HepG2 (cell line): Measurements from ENCODE around the gene NKAIN4. TPM values are rescaled to one million over a fixed set of nuclear protein-coding genes. Genes with fewer than 3 reads are reported as not detected.

ENCODE experiments used
- ARNTL ChIP-seq: sonication (generic); formaldehyde crosslinking; IDR thresholded peaks from 2 replicates; pipeline ENCODE4 v1.4.0; 2020; ENCODE audit warnings: mild to moderate bottlenecking, missing genetic modification reagents
- ATF7-NPFF ChIP-seq: sonication (generic); formaldehyde crosslinking; IDR thresholded peaks from 2 replicates; pipeline ENCODE4 v1.8.1; 2023; ENCODE audit warnings: mild to moderate bottlenecking, low read depth, missing genetic modification reagents, moderate library complexity
- CEBPZ ChIP-seq: IDR thresholded peaks from 2 replicates; pipeline ENCODE4 v1.6.1; 2012; ENCODE audit warnings: low read length, improper control_type of control experiment
- FOXP1 ChIP-seq, 2 experiments: fragments of 450-650 bp in 1 of 2; IDR thresholded peaks; 2 replicates each; pipeline ENCODE4 v1.6.1; 2017 to 2018; ENCODE audit warnings: antibody characterized with exemption in 1 of 2
- ISL2 ChIP-seq: sonication (generic); formaldehyde crosslinking; IDR thresholded peaks from 2 replicates; pipeline ENCODE4 v1.5.0; 2020; ENCODE audit warnings: missing genetic modification reagents
- MLLT10 ChIP-seq: sonication (generic); formaldehyde crosslinking; IDR thresholded peaks from 2 replicates; pipeline ENCODE4 v1.4.0; 2020; ENCODE audit warnings: missing genetic modification reagents
- PHF20 ChIP-seq: sonication (generic); formaldehyde crosslinking; IDR thresholded peaks from 2 replicates; pipeline ENCODE4 v1.5.0; 2020; ENCODE audit warnings: mild to moderate bottlenecking, missing genetic modification reagents
- RFX3 ChIP-seq: IDR thresholded peaks from 2 replicates; pipeline ENCODE4 v1.6.1; 2016; ENCODE audit warnings: missing biosample characterization, missing genetic modification reagents
- SKI ChIP-seq: fragments of 450-650 bp; IDR thresholded peaks from one replicate; pipeline ENCODE4 v1.6.1; 2018; ENCODE audit warnings: mild to moderate bottlenecking; ENCODE audit not compliant: partially characterized antibody
- STAT5B ChIP-seq: sonication (generic); formaldehyde crosslinking; IDR thresholded peaks from 2 replicates; pipeline ENCODE4 v1.4.0; 2020; ENCODE audit warnings: missing genetic modification reagents
- ZBTB21 ChIP-seq: sonication (generic); formaldehyde crosslinking; IDR thresholded peaks from 2 replicates; pipeline ENCODE4 v1.4.0; 2020; ENCODE audit warnings: missing genetic modification reagents
- ZNF503 ChIP-seq: sonication (generic); formaldehyde crosslinking; IDR thresholded peaks from 2 replicates; pipeline ENCODE4 v1.4.0; 2020; ENCODE audit warnings: missing genetic modification reagents
- ZNF512 ChIP-seq: sonication (generic); formaldehyde crosslinking; IDR thresholded peaks from 2 replicates; pipeline ENCODE4 v1.4.0; 2020; ENCODE audit warnings: mild to moderate bottlenecking, missing genetic modification reagents
- ZNF609 ChIP-seq: sonication (generic); formaldehyde crosslinking; IDR thresholded peaks from 2 replicates; pipeline ENCODE4 v1.4.0; 2020; ENCODE audit warnings: mild to moderate bottlenecking, missing genetic modification reagents, borderline replicate concordance
- ZNF788 ChIP-seq: sonication (generic); formaldehyde crosslinking; IDR thresholded peaks from 2 replicates; pipeline ENCODE4 v1.5.0; 2020; ENCODE audit warnings: mild to moderate bottlenecking, missing genetic modification reagents, borderline replicate concordance
- ZUFSP ChIP-seq: sonication (generic); formaldehyde crosslinking; IDR thresholded peaks from 2 replicates; pipeline ENCODE4 v1.9.0; 2021; ENCODE audit warnings: missing genetic modification reagents, mild to moderate bottlenecking, borderline replicate concordance
- polyA plus RNA-seq, 8 experiments: library from polyadenylated mRNA; depleted of rRNA in 3 of 8; stranded (reverse) in 7 of 8; unstranded in 1 of 8; fragments of >200 nt; fragmentation: Illumina TruSeq in 4 of 8; extraction: Trizol in 4 of 8; gene quantifications; 2 replicates each; pipeline versions ENCODE4 v1.2.1 to v1.2.3, GENCODE V29; 2011 to 2016; ENCODE audit warnings: low read depth in 4 of 8, missing spikeins in 1 of 8, mixed read lengths in 1 of 8; ENCODE audit not compliant: insufficient read depth in 1 of 8
- total RNA-seq, 5 experiments: library from RNA; depleted of rRNA; stranded (reverse); fragments of >200 nt; fragmentation: Illumina TruSeq; extraction: Trizol; gene quantifications; 2 replicates each; pipeline ENCODE4 v1.2.3, GENCODE V29; 2016; ENCODE audit warnings: low read depth in 1 of 5

The NKAIN4 gene
- total and polyA plus RNA-seq, 2 of the 13 experiments (the other 11 are each of a cell fraction or from before 2014, with no cell fraction given): not detected

GRCh38 chr20:63235399-63235983 lies 18.8 kb downstream of the NKAIN4 start, which contains the start of gene BIRC7 (continued):
- TF ChIP-seq ZNF609 (no peak), PHF20 (CRISPR knock-in tag) (no peak), STAT5B (CRISPR knock-in tag) (no peak), ISL2 (CRISPR knock-in tag) (no peak), MLLT10 (CRISPR knock-in tag) (no peak), CEBPZ (no peak), ZNF503 (no peak), ZNF512 (CRISPR knock-in tag) (no peak), ATF7-NPFF (no peak), ZUFSP (no peak), SKI (no peak), ARNTL (CRISPR knock-in tag) (peak; percentile 98), FOXP1 (IDR thresholded peaks at IDR 0.05) (no peak), FOXP1 (CRISPR knock-in tag; IDR thresholded peaks at IDR 0.05) (no peak), ZBTB21 (CRISPR knock-in tag) (0 out of 2 replicates have a peak, but pooled peaks have one; percentile 13), RFX3 (CRISPR knock-in tag) (no peak), ZNF788 (CRISPR knock-in tag) (no peak)
